ENCODE data around the gene DNMT3L.
"Not testable (repeated sequence)": the region's sequence is repeated elsewhere in the genome, so short reads cannot be mapped to it uniquely, and the experiment has no call there.

The DNMT3L gene

GRCh38 chr21:44253832-44254710 lies 7.6 kb downstream of the DNMT3L start:
- no peak for TF ChIP-seq CTCF (IDR thresholded peaks at IDR 0.05; ENCODE audit: low read depth, low read length)
- no peak overlapping the region for H3K4me3 ChIP-seq (ENCODE audit: low read depth, low read length)
- DNase-seq, result peak; percentile 6
- H3K36me3 ChIP-seq, result no peaks in the 10 kb centered on the region
- no peak overlapping the region for H3K27ac ChIP-seq
- H3K9me3 ChIP-seq (ENCODE audit: severe bottlenecking), result peaks cover 5% of the 10 kb centered on the region
- H3K27me3 ChIP-seq (ENCODE audit: insufficient read depth, low read depth, severe bottlenecking), result no peaks in the 10 kb centered on the region

- not testable (repeated sequence) for DNase-seq; H3K36me3 ChIP-seq; H3K27me3 ChIP-seq (ENCODE audit: insufficient read depth, low read depth, severe bottlenecking); H3K27ac ChIP-seq; H3K9me3 ChIP-seq (ENCODE audit: severe bottlenecking); H3K4me3 ChIP-seq (ENCODE audit: low read depth, low read length)
Observed at GRCh38 chr21:44249204-44250037, 12.3 kb downstream of the DNMT3L start.

- DNase-seq; H3K9me3 ChIP-seq (ENCODE audit: severe bottlenecking); H3K27ac ChIP-seq; H3K27me3 ChIP-seq (ENCODE audit: insufficient read depth, low read depth, severe bottlenecking); H3K36me3 ChIP-seq; H3K4me3 ChIP-seq (ENCODE audit: low read depth, low read length): not testable (repeated sequence)
Observed at GRCh38 chr21:44247904-44248303, 13.8 kb downstream of the DNMT3L start.

GRCh38 chr21:44243980-44244379 lies 17.7 kb downstream of the DNMT3L start:
- DNase-seq; H3K36me3 ChIP-seq; H3K9me3 ChIP-seq (ENCODE audit: severe bottlenecking); H3K27me3 ChIP-seq (ENCODE audit: insufficient read depth, low read depth, severe bottlenecking); H3K4me3 ChIP-seq (ENCODE audit: low read depth, low read length); H3K27ac ChIP-seq: not testable (repeated sequence)

- DNase-seq; H3K4me3 ChIP-seq (ENCODE audit: low read depth, low read length); H3K9me3 ChIP-seq (ENCODE audit: severe bottlenecking); H3K36me3 ChIP-seq; H3K27ac ChIP-seq; H3K27me3 ChIP-seq (ENCODE audit: insufficient read depth, low read depth, severe bottlenecking): not testable (repeated sequence)
Observed at GRCh38 chr21:44241281-44241680, 20.4 kb downstream of the DNMT3L start.

- H3K9me3 ChIP-seq (ENCODE audit: severe bottlenecking); H3K4me3 ChIP-seq (ENCODE audit: low read depth, low read length); DNase-seq; H3K36me3 ChIP-seq; H3K27me3 ChIP-seq (ENCODE audit: insufficient read depth, low read depth, severe bottlenecking); H3K27ac ChIP-seq: not testable (repeated sequence)
Observed at GRCh38 chr21:44240842-44241241, 20.9 kb downstream of the DNMT3L start, which contains the start of gene ICOSLG. ICOSLG (minus strand) TSS chr21:44240943; CDS start chr21:44240817, 126 bp downstream.

GRCh38 chr21:44240353-44240752 lies 21.3 kb downstream of the DNMT3L start:
- not testable (repeated sequence) for DNase-seq; H3K27me3 ChIP-seq (ENCODE audit: insufficient read depth, low read depth, severe bottlenecking); H3K36me3 ChIP-seq; H3K27ac ChIP-seq; H3K4me3 ChIP-seq (ENCODE audit: low read depth, low read length); H3K9me3 ChIP-seq (ENCODE audit: severe bottlenecking)

- not testable (repeated sequence) for H3K27ac ChIP-seq; H3K27me3 ChIP-seq (ENCODE audit: insufficient read depth, low read depth, severe bottlenecking); H3K4me3 ChIP-seq (ENCODE audit: low read depth, low read length); H3K9me3 ChIP-seq (ENCODE audit: severe bottlenecking); DNase-seq; H3K36me3 ChIP-seq
Observed at GRCh38 chr21:44229561-44229960, 32.1 kb downstream of the DNMT3L start.

GRCh38 chr21:44228109-44228508 lies 33.6 kb downstream of the DNMT3L start:
- H3K27ac ChIP-seq; H3K4me3 ChIP-seq (ENCODE audit: low read depth, low read length); DNase-seq; H3K36me3 ChIP-seq; H3K27me3 ChIP-seq (ENCODE audit: insufficient read depth, low read depth, severe bottlenecking); H3K9me3 ChIP-seq (ENCODE audit: severe bottlenecking): not testable (repeated sequence)

GRCh38 chr21:44227614-44228013 lies 34.1 kb downstream of the DNMT3L start:
- H3K27ac ChIP-seq, DNase-seq: not testable (repeated sequence)

GRCh38 chr21:44225605-44226004 lies 36.1 kb downstream of the DNMT3L start:
- H3K36me3 ChIP-seq; DNase-seq; H3K4me3 ChIP-seq (ENCODE audit: low read depth, low read length); H3K27ac ChIP-seq; H3K27me3 ChIP-seq (ENCODE audit: insufficient read depth, low read depth, severe bottlenecking); H3K9me3 ChIP-seq (ENCODE audit: severe bottlenecking): not testable (repeated sequence)

More at GRCh38 chr21:44227614-44228013, 34.1 kb downstream of the DNMT3L start:
- not testable (repeated sequence) for H3K4me3 ChIP-seq (ENCODE audit: low read depth, low read length); H3K9me3 ChIP-seq (ENCODE audit: severe bottlenecking); H3K27me3 ChIP-seq (ENCODE audit: insufficient read depth, low read depth, severe bottlenecking); H3K36me3 ChIP-seq

GRCh38 chr21:44223334-44223733 lies 38.4 kb downstream of the DNMT3L start:
- H3K27me3 ChIP-seq (ENCODE audit: insufficient read depth, low read depth, severe bottlenecking); H3K36me3 ChIP-seq; H3K9me3 ChIP-seq (ENCODE audit: severe bottlenecking); DNase-seq; H3K4me3 ChIP-seq (ENCODE audit: low read depth, low read length); H3K27ac ChIP-seq: not testable (repeated sequence)

- H3K27ac ChIP-seq; H3K9me3 ChIP-seq (ENCODE audit: severe bottlenecking); DNase-seq; H3K4me3 ChIP-seq (ENCODE audit: low read depth, low read length); H3K36me3 ChIP-seq; H3K27me3 ChIP-seq (ENCODE audit: insufficient read depth, low read depth, severe bottlenecking): not testable (repeated sequence)
Observed at GRCh38 chr21:44220674-44221073, 41.0 kb downstream of the DNMT3L start.
